MM.1S (cell line): ENCODE results near the gene AGBL4.

Source experiments
- DNase-seq: peaks from one replicate; pipeline ENCODE4 v3.0.0-alpha.2; 2015
- H2AFZ ChIP-seq: fragments of 300-600 bp; sonication (generic); 2 replicates; pipeline ENCODE4 v1.6.0; 2016; ENCODE audit warnings: antibody characterized with exemption, low read length
- H3F3A ChIP-seq: fragments of 300-600 bp; sonication (generic); 2 replicates; pipeline ENCODE4 v1.6.1; 2016; ENCODE audit warnings: mild to moderate bottlenecking, antibody characterized with exemption, low read length, moderate library complexity, mixed read lengths; ENCODE audit not compliant: insufficient read depth
- H3K27ac ChIP-seq: fragments of 300-600 bp; sonication (generic); 2 replicates; pipeline ENCODE4 v1.5.1; 2016; ENCODE audit warnings: mild to moderate bottlenecking, low read length
- H3K27me3 ChIP-seq: fragments of 300-600 bp; sonication (generic); replicated peaks from 2 replicates; pipeline ENCODE4 v1.6.0; 2016; ENCODE audit warnings: low read length; ENCODE audit not compliant: insufficient read depth
- H3K36me3 ChIP-seq: fragments of 300-600 bp; sonication (generic); replicated peaks from 2 replicates; pipeline ENCODE4 v1.6.1; 2016; ENCODE audit warnings: mild to moderate bottlenecking, low read length, mixed read lengths; ENCODE audit not compliant: insufficient read depth
- H3K4me1 ChIP-seq: fragments of 300-600 bp; sonication (generic); 2 replicates; pipeline ENCODE4 v1.6.1; 2016; ENCODE audit warnings: low read length, mixed read lengths
- H3K4me2 ChIP-seq: fragments of 300-600 bp; sonication (generic); 2 replicates; pipeline ENCODE4 v1.6.0; 2016; ENCODE audit warnings: low read depth, low read length
- H3K4me3 ChIP-seq: fragments of 300-600 bp; sonication (generic); 2 replicates; pipeline ENCODE4 v1.5.1; 2016; ENCODE audit warnings: low read length, mixed read lengths
- H3K79me2 ChIP-seq: fragments of 300-600 bp; sonication (generic); 2 replicates; pipeline ENCODE4 v1.6.1; 2016; ENCODE audit warnings: mixed run types, low read length, mixed read lengths
- H3K9ac ChIP-seq: fragments of 300-600 bp; sonication (generic); 2 replicates; pipeline ENCODE4 v1.6.1; 2016; ENCODE audit warnings: low read length, mixed read lengths
- H3K9me2 ChIP-seq: fragments of 300-600 bp; sonication (generic); replicated peaks from 2 replicates; pipeline ENCODE4 v1.6.1; 2016; ENCODE audit warnings: mild to moderate bottlenecking, low read length, mixed read lengths; ENCODE audit not compliant: insufficient read depth
- H3K9me3 ChIP-seq: fragments of 300-600 bp; sonication (generic); replicated peaks from 2 replicates; pipeline ENCODE4 v1.6.1; 2016; ENCODE audit warnings: mild to moderate bottlenecking, low read length, mixed read lengths; ENCODE audit not compliant: insufficient read depth
- H4K20me1 ChIP-seq: fragments of 300-600 bp; sonication (generic); 2 replicates; pipeline ENCODE4 v1.6.1; 2016; ENCODE audit warnings: mild to moderate bottlenecking, low read length, moderate library complexity, mixed read lengths; ENCODE audit not compliant: insufficient read depth
- EZH2 ChIP-seq: fragments of 300-600 bp; sonication (generic); optimal IDR thresholded peaks from 2 replicates; pipeline ENCODE3; 2017; ENCODE audit warnings: low read depth, mild to moderate bottlenecking, antibody characterized with exemption, low read length, mixed read lengths
- EZH2phosphoT487 ChIP-seq: fragments of 300-600 bp; sonication (generic); IDR thresholded peaks from 2 replicates; pipeline ENCODE4 v1.6.1; 2018; ENCODE audit warnings: antibody characterized with exemption, low read length
- TF ChIP-seq, protein P1 (sequence below): fragments of 300-600 bp; sonication (generic); IDR thresholded peaks from 2 replicates; pipeline ENCODE4 v1.5.1; 2016; ENCODE audit warnings: antibody characterized with exemption, low read length, mixed read lengths

Gene AGBL4

DNA sequence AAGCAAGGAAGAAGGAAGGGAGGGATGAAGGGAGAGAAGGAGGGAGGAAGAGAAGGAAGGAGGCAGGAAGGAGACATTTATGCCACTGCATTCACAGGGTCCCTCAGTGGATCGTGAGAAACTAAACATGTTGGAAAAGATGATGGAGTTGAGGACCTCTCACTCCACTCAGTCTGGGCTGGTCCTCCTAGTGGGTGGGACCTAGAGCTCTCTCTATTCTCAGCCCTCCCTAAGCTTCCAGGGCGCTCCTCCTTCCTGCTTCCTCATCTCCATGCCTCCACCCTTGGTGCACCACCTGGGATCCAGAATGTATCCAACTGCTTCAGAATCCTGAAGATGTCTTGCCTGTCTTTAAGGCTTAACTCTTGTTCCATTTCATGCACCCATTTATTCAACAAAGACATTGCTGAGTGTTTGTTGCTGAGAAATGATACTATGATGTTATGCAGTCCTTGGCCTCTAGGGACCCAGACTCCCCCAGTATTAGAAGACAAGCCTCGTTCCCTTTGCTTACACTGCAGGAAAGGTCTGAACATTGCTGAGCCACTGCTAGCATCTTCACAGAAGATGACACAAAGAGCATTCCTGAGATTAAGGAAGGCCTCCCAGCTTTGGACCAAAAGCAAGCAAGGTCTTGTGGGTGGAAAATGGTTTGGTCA is 1335.5 kb downstream of the AGBL4 start:
- Histone ChIP-seq H3K9ac (no peak overlapping the region), H3K9me3 (no peaks in the 10 kb centered on the region), H3K9me2 (no peaks in the 10 kb centered on the region), H2AFZ (no peak overlapping the region), H3K79me2 (no peaks in the 10 kb centered on the region), H3K27ac (no peak overlapping the region), H3K27me3 (no peaks in the 10 kb centered on the region), H3K4me2 (no peak overlapping the region), H3K4me3 (no peak overlapping the region), H3K4me1 (no peaks in the 10 kb centered on the region), H3K36me3 (no peaks in the 10 kb centered on the region), H3F3A (no peaks in the 10 kb centered on the region), H4K20me1 (no peaks in the 10 kb centered on the region)
- TF ChIP-seq EZH2phosphoT487, result no peak
- TF ChIP-seq, protein P1, sequence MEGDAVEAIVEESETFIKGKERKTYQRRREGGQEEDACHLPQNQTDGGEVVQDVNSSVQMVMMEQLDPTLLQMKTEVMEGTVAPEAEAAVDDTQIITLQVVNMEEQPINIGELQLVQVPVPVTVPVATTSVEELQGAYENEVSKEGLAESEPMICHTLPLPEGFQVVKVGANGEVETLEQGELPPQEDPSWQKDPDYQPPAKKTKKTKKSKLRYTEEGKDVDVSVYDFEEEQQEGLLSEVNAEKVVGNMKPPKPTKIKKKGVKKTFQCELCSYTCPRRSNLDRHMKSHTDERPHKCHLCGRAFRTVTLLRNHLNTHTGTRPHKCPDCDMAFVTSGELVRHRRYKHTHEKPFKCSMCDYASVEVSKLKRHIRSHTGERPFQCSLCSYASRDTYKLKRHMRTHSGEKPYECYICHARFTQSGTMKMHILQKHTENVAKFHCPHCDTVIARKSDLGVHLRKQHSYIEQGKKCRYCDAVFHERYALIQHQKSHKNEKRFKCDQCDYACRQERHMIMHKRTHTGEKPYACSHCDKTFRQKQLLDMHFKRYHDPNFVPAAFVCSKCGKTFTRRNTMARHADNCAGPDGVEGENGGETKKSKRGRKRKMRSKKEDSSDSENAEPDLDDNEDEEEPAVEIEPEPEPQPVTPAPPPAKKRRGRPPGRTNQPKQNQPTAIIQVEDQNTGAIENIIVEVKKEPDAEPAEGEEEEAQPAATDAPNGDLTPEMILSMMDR, result peak; percentile 29; the same call in 1 of the 2 replicates
- peak; percentile 7 for DNase-seq

DNA sequence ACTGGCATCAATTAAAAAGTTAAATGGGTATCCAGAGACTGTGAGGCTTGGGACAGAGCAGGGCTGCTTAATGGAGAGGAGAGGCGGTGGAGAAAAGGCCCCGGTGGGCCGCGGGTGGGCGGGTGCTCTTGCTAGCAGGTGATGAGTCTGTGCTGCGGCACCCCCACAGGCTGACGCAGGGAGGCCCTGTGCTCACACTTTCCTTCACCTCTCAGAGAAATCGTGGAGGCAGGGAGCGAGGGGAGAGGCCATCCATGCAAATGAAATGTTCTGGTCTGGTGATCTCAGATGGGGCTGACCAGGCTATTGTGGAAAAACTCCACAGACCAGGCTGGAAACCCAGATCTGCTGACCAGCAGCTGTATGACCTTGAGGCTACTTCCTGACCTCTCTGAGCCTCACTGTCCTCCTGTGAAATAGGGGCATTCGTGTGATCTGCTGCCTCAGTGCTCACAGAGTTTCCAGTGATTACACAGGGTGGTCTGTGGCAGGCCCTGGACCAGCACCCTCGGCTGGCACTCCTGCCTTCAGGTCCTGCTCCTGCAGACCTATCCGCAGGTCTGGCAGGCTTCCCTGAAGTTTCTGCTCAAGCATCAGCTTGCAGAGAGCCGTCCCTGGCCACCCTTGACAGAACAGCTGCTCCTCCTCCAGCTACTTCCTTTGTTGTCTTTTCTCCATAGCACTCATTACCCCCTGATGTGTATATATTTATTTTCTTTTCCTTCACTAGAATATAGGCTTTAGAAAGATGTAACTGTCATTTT is 1336.3 kb downstream of the AGBL4 start:
- H3F3A ChIP-seq, result no peaks in the 10 kb centered on the region
- no peaks in the 10 kb centered on the region for H3K9me3 ChIP-seq
- H3K9ac ChIP-seq, result no peak overlapping the region
- H3K4me1 ChIP-seq, result no peaks in the 10 kb centered on the region
- no peak overlapping the region for H3K4me2 ChIP-seq
- no peak overlapping the region for H3K4me3 ChIP-seq
- H3K79me2 ChIP-seq, result no peaks in the 10 kb centered on the region
- H3K36me3 ChIP-seq, result no peaks in the 10 kb centered on the region
- H4K20me1 ChIP-seq, result no peaks in the 10 kb centered on the region
- no peaks in the 10 kb centered on the region for H3K27me3 ChIP-seq
- H3K9me2 ChIP-seq, result no peaks in the 10 kb centered on the region
- H2AFZ ChIP-seq, result no peak overlapping the region
- H3K27ac ChIP-seq, result no peak overlapping the region
- TF ChIP-seq EZH2phosphoT487, result no peak
- no peak for TF ChIP-seq EZH2
- TF ChIP-seq, protein P1, result no peak
- DNase-seq, result no peak

DNA sequence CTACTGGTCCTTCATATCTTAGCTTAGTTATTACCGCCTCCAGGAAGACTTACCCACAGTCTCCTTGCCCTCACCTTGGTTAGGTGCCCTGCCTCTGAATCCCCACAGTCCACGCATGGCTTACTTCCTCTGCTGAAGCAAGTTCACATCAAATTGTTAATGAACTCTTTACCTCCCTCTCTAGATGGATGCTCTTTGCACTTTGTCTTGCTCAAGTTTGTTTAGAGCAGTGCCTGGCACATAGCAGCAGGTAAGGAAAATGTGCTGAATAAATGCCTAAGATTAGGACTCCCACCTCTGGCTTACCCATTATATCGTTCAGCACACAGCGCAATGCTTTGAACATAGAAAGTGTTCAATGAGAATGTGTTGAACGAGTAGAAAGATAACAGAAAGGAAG is 1337.6 kb downstream of the AGBL4 start:
- no peak for DNase-seq

More for the DNA sequence above, 1337.6 kb downstream of the AGBL4 start:
- Histone ChIP-seq H3K9me2 (no peaks in the 10 kb centered on the region), H3K4me3 (no peak overlapping the region), H2AFZ (no peak overlapping the region), H3K27me3 (no peaks in the 10 kb centered on the region), H3K4me1 (no peaks in the 10 kb centered on the region), H3K79me2 (no peaks in the 10 kb centered on the region), H3F3A (no peaks in the 10 kb centered on the region), H3K4me2 (no peak overlapping the region), H3K9me3 (no peaks in the 10 kb centered on the region), H3K27ac (no peak overlapping the region), H3K36me3 (no peaks in the 10 kb centered on the region), H4K20me1 (no peaks in the 10 kb centered on the region), H3K9ac (no peak overlapping the region)
- TF ChIP-seq, protein P1, result no peak
- TF ChIP-seq EZH2 (no peak), EZH2phosphoT487 (no peak)
